ENCODE results near the gene WFIKKN2. TPM values are rescaled to one million over a fixed set of nuclear protein-coding genes. Genes with fewer than 3 reads are reported as not detected.

WFIKKN2 gene
- total and polyA plus RNA-seq, 2 of the 13 experiments (the other 11 are each of a cell fraction or from before 2014, with no cell fraction given), result not detected

DNA sequence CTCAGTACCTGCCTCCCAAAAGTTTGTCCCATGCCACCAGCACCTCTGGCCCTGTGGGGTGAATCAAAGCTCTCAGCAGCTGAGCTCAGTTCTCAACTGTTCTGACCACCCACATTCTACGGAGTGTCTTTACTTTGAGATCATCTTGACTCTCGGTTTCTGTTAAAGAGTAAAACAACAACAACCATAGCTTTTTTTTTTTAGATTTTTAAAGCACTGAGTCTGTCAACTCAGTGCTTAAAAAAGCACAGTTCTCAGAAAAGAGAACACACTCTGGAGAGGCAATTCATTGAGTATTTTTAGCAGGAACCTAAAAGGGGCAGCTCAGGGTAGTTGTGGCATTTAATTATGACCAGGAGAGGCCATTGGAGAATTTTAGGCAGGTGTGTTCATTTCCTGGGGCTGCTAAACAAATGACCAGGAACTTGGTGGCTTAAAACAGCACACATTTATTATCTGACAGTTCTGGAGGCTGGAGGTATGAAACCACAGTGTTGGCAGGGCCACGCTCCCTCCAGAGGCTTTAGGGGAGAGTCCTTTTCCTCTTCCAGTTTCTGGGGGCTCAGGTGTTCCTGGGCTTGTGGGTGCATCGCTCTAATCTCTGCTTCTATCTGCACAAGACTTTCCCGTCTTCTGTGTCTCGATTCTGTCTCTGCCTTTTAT is 6.7 kb upstream of the WFIKKN2 start:
- Histone ChIP-seq H3K36me3 (replicated peaks in 1 of 2; ENCODE audit: control insufficient read depth in 1 of 2, insufficient read depth in 2 of 2, low read length in 2 of 2) (no peaks in the 10 kb centered on the region), H3K9me3 (ENCODE audit: low read length) (no peaks in the 10 kb centered on the region), H2AFZ (ENCODE audit: low read length) (no peak overlapping the region), H3K27ac (ENCODE audit: extremely low read length, insufficient read depth, low read length) (no peak overlapping the region), H3K4me1 (ENCODE audit: insufficient read depth, low read length) (peaks cover 13% of the 10 kb centered on the region), H4K20me1 (ENCODE audit: insufficient read depth, low read length) (no peaks in the 10 kb centered on the region), H3K27me3 (ENCODE audit: control insufficient read depth in 1 of 2, insufficient read depth in 2 of 2, low read length in 2 of 2) (peaks cover 11 to 59% of the 10 kb centered on the region in 2 experiments; a peak in 4 of 5 replicates), H3K79me2 (ENCODE audit: insufficient read depth, low read length) (no peaks in the 10 kb centered on the region), H3K9ac (ENCODE audit: insufficient read depth, low read depth, low read length) (no peak overlapping the region), H3K4me3 (replicated peaks in 1 of 3; ENCODE audit: insufficient read depth in 1 of 3, low read depth in 2 of 3, low read length in 3 of 3) (no peak overlapping the region), H3K4me2 (ENCODE audit: low read depth, low read length) (no peak overlapping the region)
- intact Hi-C loops (cut with micrococcal nuclease; ENCODE audit: unreplicated experiment), result no loop called here
- no TSS peak for BruUV-seq (replicated peaks)
- TF ChIP-seq ZNF484 (CRISPR knock-in tag; IDR thresholded peaks at IDR 0.05; ENCODE audit: borderline replicate concordance, low read depth) (no peak), ZBTB7B (CRISPR knock-in tag; IDR thresholded peaks at IDR 0.05) (no peak), HOXD1 (CRISPR knock-in tag; IDR thresholded peaks at IDR 0.05) (no peak), ZNF558 (CRISPR knock-in tag; IDR thresholded peaks at IDR 0.05; ENCODE audit: borderline replicate concordance) (no peak), ZNF431 (CRISPR knock-in tag; IDR thresholded peaks at IDR 0.05; ENCODE audit: borderline replicate concordance, low read depth) (no peak), SMAD3 (CRISPR knock-in tag; IDR thresholded peaks at IDR 0.05) (no peak), ZC3H4 (CRISPR knock-in tag; IDR thresholded peaks at IDR 0.05; ENCODE audit: borderline replicate concordance) (no peak), SALL2 (CRISPR knock-in tag; IDR thresholded peaks at IDR 0.05) (no peak), ZNF776 (CRISPR knock-in tag; IDR thresholded peaks at IDR 0.05) (no peak), ZNF773 (CRISPR knock-in tag; IDR thresholded peaks at IDR 0.05; ENCODE audit: borderline replicate concordance) (no peak)
- no peak for FAIRE-seq
- DNase-seq (ENCODE audit: low spot score), result no peak
- POLR2A ChIA-PET, result no interaction called here
- in situ Hi-C loops (cut with HindIII; ENCODE audit: extremely low pct_ligation_motif_present, low pct_unique_long_range_greater_than_20kb), result no loop called here
- no peak for ATAC-seq
- CTCF ChIA-PET (ENCODE audit: low intra/inter-chr PET ratio, low total read pairs), result no interaction called here
- WGBS (ENCODE audit: low lambda C conversion rate), result 35% methylated on average over 6 of the region's 6 CpGs
